CD4-positive, alpha-beta T cell (primary cell): ENCODE data around the gene CCDC12. TPM values are rescaled to one million over a fixed set of nuclear protein-coding genes. Genes with fewer than 3 reads are reported as not detected.

Source experiments
- ATAC-seq: fragments of 200-7000 bp; cut with Tn5 transposase; one replicate; pipeline ENCODE4 v1.10.0; 2022; ENCODE audit warnings: mild to moderate bottlenecking; ENCODE audit not compliant: poor library complexity
- CTCF ChIA-PET: fragments of 350-600 bp; sonication (Branson Sonifier 250); formaldehyde crosslinking; loops from one replicate; lab custom pipeline; 2021; ENCODE audit warnings: antibody characterized with exemption, inconsistent platforms; lab: Charles Lee
- POLR2A ChIA-PET: fragments of 350-600 bp; sonication (Branson Sonifier 250); formaldehyde crosslinking; loops from one replicate; lab custom pipeline; 2021; ENCODE audit warnings: antibody characterized with exemption, inconsistent platforms; lab: Charles Lee
- DNase-seq, 14 experiments: peaks; one replicate each; pipeline ENCODE4 v3.0.0-alpha.2; 2013 to 2020; ENCODE audit warnings: mixed read lengths in 2 of 14
- H3K27ac ChIP-seq, 2 donors: one replicate each; pipeline versions ENCODE4 v1.5.1 to v1.7.0; 2013; ENCODE audit warnings: low read length in 2 of 2, low read depth in 1 of 2, mild to moderate bottlenecking in 1 of 2
- H3K27me3 ChIP-seq, 2 experiments: 1 replicate in 1 of 2; 2 replicates in 1 of 2; pipeline versions ENCODE4 v1.6.1 to v1.7.0; 2013; ENCODE audit warnings: low read length in 2 of 2, control low read depth in 1 of 2, mild to moderate bottlenecking in 1 of 2, moderate library complexity in 1 of 2; ENCODE audit not compliant: insufficient read depth in 2 of 2, control insufficient read depth in 1 of 2
- H3K36me3 ChIP-seq: one replicate; pipeline ENCODE4 v1.6.1; 2013; ENCODE audit warnings: low read length, control low read depth; ENCODE audit not compliant: insufficient read depth
- H3K4me1 ChIP-seq: one replicate; pipeline ENCODE4 v1.6.1; 2013; ENCODE audit warnings: low read length, control low read depth; ENCODE audit not compliant: insufficient read depth
- H3K4me3 ChIP-seq: one replicate; pipeline ENCODE4 v1.5.1; 2013; ENCODE audit warnings: mild to moderate bottlenecking, low read length, moderate library complexity
- H3K9me3 ChIP-seq, 2 experiments: 1 replicate in 1 of 2; 2 replicates in 1 of 2; pipeline versions ENCODE4 v1.6.1 to v1.7.0; 2013; ENCODE audit warnings: low read length in 2 of 2, mild to moderate bottlenecking in 2 of 2, control low read depth in 1 of 2, moderate library complexity in 1 of 2; ENCODE audit not compliant: control insufficient read depth in 1 of 2, insufficient read depth in 1 of 2
- H3K27ac Mint-ChIP-seq: one replicate; pipeline ENCODE4 v1.8.0; 2020; ENCODE audit warnings: mixed read lengths
- H3K27me3 Mint-ChIP-seq: one replicate; pipeline ENCODE4 v1.8.0; 2021; ENCODE audit warnings: mixed read lengths
- H3K36me3 Mint-ChIP-seq: one replicate; pipeline ENCODE4 v1.8.0; 2021; ENCODE audit warnings: low read depth, mixed read lengths
- H3K4me1 Mint-ChIP-seq: one replicate; pipeline ENCODE4 v1.8.0; 2021; ENCODE audit warnings: low read depth, mixed read lengths
- H3K4me3 Mint-ChIP-seq: one replicate; pipeline ENCODE4 v1.8.0; 2020; ENCODE audit warnings: mild to moderate bottlenecking, mixed read lengths
- H3K9me3 Mint-ChIP-seq: one replicate; pipeline ENCODE4 v1.8.0; 2020; ENCODE audit warnings: mixed read lengths
- CTCF ChIP-seq: fragments of 200-600 bp; IDR thresholded peaks from one replicate; pipeline ENCODE4 v1.8.0; 2022; ENCODE audit warnings: antibody characterized with exemption, mild to moderate bottlenecking
- intact Hi-C, 2 experiments: fragments of 100-400 bp; cut with DNase I in 1 of 2; cut with micrococcal nuclease in 1 of 2; formaldehyde crosslinking; loops; one replicate each; pipeline versions ENCODE4 v1.15.1 to v1.9.0; 2023 to 2025; cut with DNase I, micrococcal nuclease
- polyA plus RNA-seq, 2 donors: library from polyadenylated mRNA; unstranded; fragments of 120-200 nt; gene quantifications; one replicate each; pipeline ENCODE4 v1.2.1, GENCODE V29; 2013
- total RNA-seq, 174 experiments: library from RNA in 2 of 174; stranded (reverse) in 2 of 174; gene quantifications; one replicate each; pipeline ENCODE4 v1.2.3 and lab custom pipeline; 2021 to 2026

CCDC12 gene
- total RNA-seq (10 to 100 TPM; 57.5 to 59.5 TPM), total RNA-seq (lab: John Stamatoyannopoulos, UW) (26.8 to 60.0 (median 38.5) reads per million in 172 experiments)
- polyA plus RNA-seq (2013, experiment 1 of 2), result 50.6 TPM
- 51.1 TPM for polyA plus RNA-seq (2013, experiment 2 of 2)

DNA sequence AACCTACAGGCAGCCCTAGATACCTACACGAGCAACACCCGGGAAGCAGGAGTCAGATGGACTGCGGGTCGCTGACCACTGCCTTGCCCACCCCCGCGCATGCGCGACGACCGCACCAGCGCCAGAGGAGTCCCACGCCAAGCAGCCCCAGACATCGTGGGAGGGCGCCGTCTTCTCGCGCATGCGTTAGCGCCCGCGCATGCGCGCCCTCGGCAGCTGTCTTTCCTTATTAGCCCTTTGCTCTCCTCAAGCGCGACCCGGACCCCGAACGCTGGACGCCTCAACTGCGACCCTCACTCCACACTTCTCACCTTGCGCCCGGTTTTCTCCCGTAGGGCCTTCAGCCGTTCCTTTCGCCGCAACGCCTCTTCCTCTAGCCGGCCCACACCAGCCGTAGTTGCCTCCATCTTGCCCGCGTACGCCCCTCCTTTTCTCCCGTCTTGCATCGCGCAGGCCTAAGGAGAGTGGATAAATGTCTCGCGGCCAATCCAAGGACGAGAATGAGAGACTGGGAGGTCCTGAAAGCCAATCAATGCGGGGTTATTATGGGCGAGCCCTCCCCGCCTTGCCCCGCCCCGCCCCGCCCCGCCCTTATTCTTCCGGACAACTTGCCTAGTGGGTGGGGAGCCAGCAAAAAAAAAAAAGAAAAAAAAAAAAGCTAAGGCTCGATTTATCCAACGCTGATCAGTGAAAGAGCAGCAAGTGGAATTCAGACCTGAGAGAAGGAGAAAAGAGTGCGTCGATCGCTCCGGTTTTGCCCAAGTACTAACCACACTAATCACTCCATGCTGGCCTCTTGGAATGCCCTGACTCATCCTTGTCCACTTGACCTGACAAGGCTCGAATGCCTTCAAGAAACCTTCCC, at the start of gene CCDC12:
TSS of gene CCDC12 (minus strand) at position 420 of the 865 bp plus-strand sequence. CDS start at position 407, 13 bp downstream.
- H3K27ac ChIP-seq, result peak within 1 kb of the TSS; percentile 84 to 95
- peak; percentile 85 to 98 (median 89) for DNase-seq
- ChIA-PET POLR2A (interaction anchor here (0.9 to 1.7 kb wide), 10 partner anchors 9 to 56 kb away, joined by 3 to 17 read pairs (median 4); no protein-coding TSS in a partner anchor), CTCF (interaction anchor here (0.5 to 0.7 kb wide), 3 partner anchors 22 to 839 kb away, joined by 3 to 4 read pairs (median 3); no protein-coding TSS in a partner anchor)
- H3K27me3 ChIP-seq, result no peaks in the 10 kb centered on the region
- H3K27ac Mint-ChIP-seq, result peak within 1 kb of the TSS; percentile 91
- intact Hi-C loops, result loop anchor here (1.0 to 5.0 kb wide), 4 partner anchors 28 to 501 kb away; partner anchors contain the start of genes KIF9 (in 1 of the 2), KLHL18 (in 1 of the 2), SCAP (in 1 of the 2) and SETD2 (in 1 of the 2)
- peaks cover 83% of the 10 kb centered on the region for H3K4me1 ChIP-seq
- peaks cover 5% of the 10 kb centered on the region for H3K36me3 ChIP-seq
- H3K9me3 Mint-ChIP-seq, result no peaks in the 10 kb centered on the region
- TF ChIP-seq CTCF, result no peak
- no peaks in the 10 kb centered on the region for H3K9me3 ChIP-seq
- H3K36me3 Mint-ChIP-seq, result peaks cover 31% of the 10 kb centered on the region
- H3K27me3 Mint-ChIP-seq, result no peaks in the 10 kb centered on the region
- H3K4me3 ChIP-seq, result peak within 1 kb of the TSS; percentile 88
- H3K4me3 Mint-ChIP-seq, result peak within 1 kb of the TSS; percentile 97
- peaks cover 74% of the 10 kb centered on the region for H3K4me1 Mint-ChIP-seq
- peak; percentile 78 for ATAC-seq

- Histone ChIP-seq H3K4me3 (no peak overlapping the region), H3K27me3 (no peaks in the 10 kb centered on the region), H3K27ac (no peak overlapping the region), H3K9me3 (no peaks in the 10 kb centered on the region), H3K36me3 (peaks cover 23% of the 10 kb centered on the region), H3K4me1 (no peaks in the 10 kb centered on the region)
- H3K27ac Mint-ChIP-seq, result peak overlapping the region; percentile 1
- H3K4me3 Mint-ChIP-seq, result no peak overlapping the region
- peaks cover 19% of the 10 kb centered on the region for H3K4me1 Mint-ChIP-seq
- intact Hi-C loops, result no loop called here
- peaks cover 64% of the 10 kb centered on the region for H3K36me3 Mint-ChIP-seq
- CTCF ChIA-PET, result no interaction called here
- POLR2A ChIA-PET, result no interaction called here
- DNase-seq (no peak), ATAC-seq (no peak)
- H3K27me3 Mint-ChIP-seq, result no peaks in the 10 kb centered on the region
- H3K9me3 Mint-ChIP-seq, result no peaks in the 10 kb centered on the region
- no peak for TF ChIP-seq CTCF
Observed at GRCh38 chr3:47024932-47025331, 48.4 kb upstream of the CCDC12 start.

- Mint-ChIP-seq H3K4me3 (no peak overlapping the region), H3K36me3 (peaks cover 67% of the 10 kb centered on the region), H3K9me3 (no peaks in the 10 kb centered on the region), H3K27me3 (no peaks in the 10 kb centered on the region), H3K4me1 (peaks cover 42% of the 10 kb centered on the region), H3K27ac (peak overlapping the region; percentile 30)
- DNase-seq, result no peak
- peaks cover 6% of the 10 kb centered on the region for H3K4me1 ChIP-seq
- H3K4me3 ChIP-seq, result no peak overlapping the region
- H3K27ac ChIP-seq, result no peak overlapping the region
- H3K9me3 ChIP-seq, result no peaks in the 10 kb centered on the region
- H3K27me3 ChIP-seq, result no peaks in the 10 kb centered on the region
- ChIA-PET CTCF (interaction anchor here (1.0 kb wide), 1 partner anchor 302 kb away, joined by 3 read pairs; no protein-coding TSS in a partner anchor), POLR2A (no interaction called here)
- ATAC-seq, result no peak
- peaks cover 39% of the 10 kb centered on the region for H3K36me3 ChIP-seq
- intact Hi-C loops, result no loop called here
- no peak for TF ChIP-seq CTCF
Observed at GRCh38 chr3:47022641-47023071, 46.1 kb upstream of the CCDC12 start.
